Prostate gland (tissue), 2 donors: ENCODE measurements around the gene POMGNT2. TPM values are rescaled to one million over a fixed set of nuclear protein-coding genes. Genes with fewer than 3 reads are reported as not detected.

Source experiments
- DNase-seq: peaks from one replicate; pipeline ENCODE4 v3.0.0-alpha.2; 2019; ENCODE audit warnings: low spot score
- H3K27ac ChIP-seq, 2 donors: fragments of 200-600 bp; sonication (generic); 2 replicates each; pipeline ENCODE4 v1.5.1; 2017 to 2019
- H3K27me3 ChIP-seq: fragments of 200-600 bp; sonication (generic); replicated peaks from 2 replicates; pipeline ENCODE4 v1.5.1; 2019; ENCODE audit not compliant: insufficient read depth
- H3K36me3 ChIP-seq, 2 donors: fragments of 200-600 bp; sonication (generic); 1 replicate in 1 of 2; 2 replicates in 1 of 2; pipeline versions ENCODE4 v1.5.1 to v1.8.1; 2017 to 2019
- H3K4me1 ChIP-seq: fragments of 200-600 bp; sonication (generic); replicated peaks from 2 replicates; pipeline ENCODE4 v1.5.1; 2019
- H3K4me3 ChIP-seq, 2 donors: fragments of 200-600 bp; sonication (generic); 2 replicates each; pipeline ENCODE4 v1.5.1; 2017 to 2019
- H3K9me3 ChIP-seq: fragments of 200-600 bp; sonication (generic); 2 replicates; pipeline ENCODE4 v1.5.1; 2017
- POLR2A ChIP-seq: fragments of 450-650 bp; IDR thresholded peaks from one replicate; pipeline ENCODE4 v1.6.1; 2016; ENCODE audit warnings: antibody characterized with exemption, mild to moderate bottlenecking
- POLR2AphosphoS5 ChIP-seq: sonication (generic); formaldehyde crosslinking; IDR thresholded peaks from one replicate; pipeline ENCODE4 v1.6.1; 2017; ENCODE audit warnings: antibody characterized with exemption
- WGBS: methylation state at CpG from one replicate; pipeline ENCODE4 v1.1.5; 2018; 5-methylcytosine and 5-hydroxymethylcytosine counted together
- intact Hi-C: fragments of 100-400 bp; cut with DNase I; formaldehyde crosslinking; loops from one replicate; pipeline ENCODE4 v1.14.2; 2022
- total RNA-seq, 2 donors: library from RNA; depleted of rRNA; stranded (reverse); fragments of >200 nt; gene quantifications; one replicate each; pipeline ENCODE4 v1.1.0, GENCODE V29; 2016
- TF ChIP-seq, protein P1 (sequence below), 4 experiments: fragments of 200-600 bp in 2 of 4; fragments of 450-650 bp in 2 of 4; sonication (generic) in 2 of 4; IDR thresholded peaks; 1 replicate in 3 of 4; 2 replicates in 1 of 4; pipeline ENCODE4 v1.5.1; 2016 to 2019; ENCODE audit warnings: antibody characterized with exemption in 4 of 4, mild to moderate bottlenecking in 2 of 4, moderate library complexity in 2 of 4

POMGNT2 gene
- total RNA-seq, 2 donors from 2014 or later: 20.7 to 46.5 TPM

DNA sequence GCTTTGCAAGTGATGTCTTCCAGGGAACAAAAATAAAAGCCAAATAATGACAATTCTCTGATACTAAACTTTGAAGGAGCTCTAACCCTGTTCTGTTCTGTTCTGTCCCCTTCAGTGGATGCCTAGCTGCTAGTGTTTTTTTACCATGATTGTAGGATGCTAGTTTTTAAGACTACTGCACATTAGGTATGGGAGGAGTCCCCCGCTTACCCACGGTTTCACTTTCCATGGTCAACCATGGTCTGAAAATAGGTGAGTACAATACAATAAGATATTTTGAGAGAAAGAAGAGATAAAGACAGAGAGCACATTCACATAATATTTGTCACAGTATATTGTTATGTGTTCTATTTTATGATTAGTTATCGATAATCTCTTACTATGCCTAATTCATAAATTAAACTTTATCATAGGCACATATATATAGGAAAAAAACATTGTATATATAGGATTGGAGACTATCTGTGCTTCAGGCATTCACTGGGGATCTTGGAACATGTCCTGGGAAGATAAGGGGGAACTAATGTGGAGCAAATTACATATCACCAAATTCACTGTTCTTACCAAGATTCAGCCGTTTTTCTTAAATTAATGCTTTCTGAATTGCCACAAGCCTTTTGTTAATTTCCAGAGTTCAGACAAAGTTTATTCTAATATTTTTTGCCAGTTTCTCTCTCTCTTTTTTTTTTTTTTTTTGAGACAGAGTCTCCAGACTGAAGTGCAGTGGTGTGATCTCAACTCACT is 32.8 kb upstream of the POMGNT2 start:
- no peaks in the 10 kb centered on the region for H3K4me1 ChIP-seq
- H3K4me3 ChIP-seq: no peak overlapping the region
- no peaks in the 10 kb centered on the region for H3K36me3 ChIP-seq
- no peaks in the 10 kb centered on the region for H3K27me3 ChIP-seq
- intact Hi-C loops: no loop called here
- WGBS: 85% methylated on average over 4 of the region's 4 CpGs
- no peak for DNase-seq
- H3K27ac ChIP-seq: no peak overlapping the region
- TF ChIP-seq POLR2AphosphoS5 (no peak), POLR2A (no peak)
- TF ChIP-seq, protein P1, sequence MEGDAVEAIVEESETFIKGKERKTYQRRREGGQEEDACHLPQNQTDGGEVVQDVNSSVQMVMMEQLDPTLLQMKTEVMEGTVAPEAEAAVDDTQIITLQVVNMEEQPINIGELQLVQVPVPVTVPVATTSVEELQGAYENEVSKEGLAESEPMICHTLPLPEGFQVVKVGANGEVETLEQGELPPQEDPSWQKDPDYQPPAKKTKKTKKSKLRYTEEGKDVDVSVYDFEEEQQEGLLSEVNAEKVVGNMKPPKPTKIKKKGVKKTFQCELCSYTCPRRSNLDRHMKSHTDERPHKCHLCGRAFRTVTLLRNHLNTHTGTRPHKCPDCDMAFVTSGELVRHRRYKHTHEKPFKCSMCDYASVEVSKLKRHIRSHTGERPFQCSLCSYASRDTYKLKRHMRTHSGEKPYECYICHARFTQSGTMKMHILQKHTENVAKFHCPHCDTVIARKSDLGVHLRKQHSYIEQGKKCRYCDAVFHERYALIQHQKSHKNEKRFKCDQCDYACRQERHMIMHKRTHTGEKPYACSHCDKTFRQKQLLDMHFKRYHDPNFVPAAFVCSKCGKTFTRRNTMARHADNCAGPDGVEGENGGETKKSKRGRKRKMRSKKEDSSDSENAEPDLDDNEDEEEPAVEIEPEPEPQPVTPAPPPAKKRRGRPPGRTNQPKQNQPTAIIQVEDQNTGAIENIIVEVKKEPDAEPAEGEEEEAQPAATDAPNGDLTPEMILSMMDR (IDR thresholded peaks at IDR 0.05): no peak
- no peaks in the 10 kb centered on the region for H3K9me3 ChIP-seq

DNA sequence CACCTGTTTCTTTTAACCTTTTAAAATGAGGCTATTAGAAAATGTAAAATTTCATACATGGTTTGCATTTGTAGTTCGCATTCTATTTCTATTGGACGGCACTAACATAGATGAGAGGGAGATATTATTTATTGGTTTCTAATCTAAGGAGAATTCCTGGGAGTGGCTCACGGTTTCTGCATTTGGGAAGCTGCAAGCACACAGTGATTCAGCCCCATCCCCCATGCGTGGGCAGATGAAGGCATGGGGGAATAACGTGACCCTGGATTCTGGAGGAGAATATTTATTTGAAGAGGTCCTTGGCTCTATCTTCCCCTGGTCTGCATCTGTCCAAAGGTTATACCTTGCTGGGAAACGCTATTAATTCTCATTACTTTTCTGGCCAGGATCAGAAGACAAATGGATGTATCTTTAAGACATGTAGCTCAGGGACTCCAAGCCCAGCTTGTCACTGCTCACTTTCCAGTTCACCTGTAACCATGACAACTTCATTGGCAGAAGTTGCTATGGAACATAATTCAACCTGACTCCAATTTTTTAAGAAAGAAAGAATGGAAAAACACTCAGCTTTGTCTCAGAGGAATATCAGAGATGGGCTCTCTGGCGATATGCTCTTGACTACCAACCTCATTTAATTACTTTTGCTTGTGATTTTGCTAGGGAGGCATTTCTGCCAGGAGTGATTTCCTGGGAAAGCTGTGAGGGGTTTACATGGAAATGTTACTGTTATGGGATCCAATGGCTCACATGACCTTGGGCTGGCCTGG is 27.2 kb upstream of the POMGNT2 start:
- WGBS: 62% methylated on average over 7 of the region's 7 CpGs
- DNase-seq: no peak

DNA sequence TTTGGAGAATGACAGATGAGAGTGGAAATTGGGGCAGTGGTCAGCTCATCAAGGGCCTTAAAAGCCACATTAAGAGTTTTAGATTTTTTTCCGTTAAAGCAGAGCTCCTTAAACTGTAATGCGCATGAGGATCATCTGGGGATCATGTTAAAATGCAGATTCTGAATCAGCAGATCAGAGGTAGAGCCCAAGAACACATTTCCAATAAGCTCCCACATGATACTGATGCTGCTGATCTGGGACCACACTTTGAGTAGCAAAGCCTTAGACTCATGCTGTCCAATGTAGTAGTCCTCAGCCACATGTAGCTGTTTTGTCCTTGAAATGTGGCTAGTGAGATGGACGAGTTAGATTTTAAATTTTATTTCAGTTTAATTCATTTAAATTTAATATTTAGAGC is 26.3 kb upstream of the POMGNT2 start:
- Histone ChIP-seq H3K27me3 (no peaks in the 10 kb centered on the region), H3K27ac (no peak overlapping the region), H3K4me1 (no peaks in the 10 kb centered on the region), H3K9me3 (no peaks in the 10 kb centered on the region), H3K36me3 (no peaks in the 10 kb centered on the region), H3K4me3 (no peak overlapping the region)
- WGBS: 92% methylated on average over 3 of the region's 3 CpGs
- DNase-seq: no peak
- TF ChIP-seq POLR2A (no peak), POLR2AphosphoS5 (no peak)
- TF ChIP-seq, protein P1 (IDR thresholded peaks at IDR 0.05): no peak
- intact Hi-C loops: no loop called here

More for the DNA sequence above, 27.2 kb upstream of the POMGNT2 start:
- intact Hi-C loops: no loop called here
- TF ChIP-seq, protein P1 (IDR thresholded peaks at IDR 0.05): no peak
- TF ChIP-seq POLR2A (no peak), POLR2AphosphoS5 (no peak)
- Histone ChIP-seq H3K36me3 (no peaks in the 10 kb centered on the region), H3K9me3 (no peaks in the 10 kb centered on the region), H3K27me3 (no peaks in the 10 kb centered on the region), H3K27ac (no peak overlapping the region), H3K4me3 (no peak overlapping the region), H3K4me1 (no peaks in the 10 kb centered on the region)

DNA sequence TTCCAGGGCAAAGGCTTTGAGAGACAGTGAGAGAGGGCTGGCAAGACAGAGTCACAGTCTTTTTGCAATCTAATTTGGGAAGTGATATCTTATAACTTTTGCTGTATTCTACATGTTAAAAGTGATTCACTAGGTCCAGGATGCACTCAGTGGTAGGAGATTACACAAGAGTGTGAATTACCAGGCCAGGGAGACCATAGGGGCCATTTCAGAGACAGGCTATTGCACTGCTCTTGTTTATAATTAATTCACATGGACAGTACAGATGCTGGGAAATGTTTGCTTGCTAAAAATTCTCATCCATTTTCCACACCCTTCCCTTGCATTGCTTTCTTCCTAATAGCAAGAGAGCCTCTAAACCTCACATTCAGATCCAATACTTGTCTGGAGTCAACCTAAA is 22.6 kb upstream of the POMGNT2 start:
- no peaks in the 10 kb centered on the region for H3K27me3 ChIP-seq
- intact Hi-C loops: no loop called here
- H3K4me1 ChIP-seq: no peaks in the 10 kb centered on the region
- no peak overlapping the region for H3K27ac ChIP-seq
- no peaks in the 10 kb centered on the region for H3K9me3 ChIP-seq
- DNase-seq: no peak
- TF ChIP-seq POLR2AphosphoS5 (no peak), POLR2A (no peak)
- TF ChIP-seq, protein P1 (IDR thresholded peaks at IDR 0.05): no peak
- H3K36me3 ChIP-seq: no peaks in the 10 kb centered on the region
- no peak overlapping the region for H3K4me3 ChIP-seq

DNA sequence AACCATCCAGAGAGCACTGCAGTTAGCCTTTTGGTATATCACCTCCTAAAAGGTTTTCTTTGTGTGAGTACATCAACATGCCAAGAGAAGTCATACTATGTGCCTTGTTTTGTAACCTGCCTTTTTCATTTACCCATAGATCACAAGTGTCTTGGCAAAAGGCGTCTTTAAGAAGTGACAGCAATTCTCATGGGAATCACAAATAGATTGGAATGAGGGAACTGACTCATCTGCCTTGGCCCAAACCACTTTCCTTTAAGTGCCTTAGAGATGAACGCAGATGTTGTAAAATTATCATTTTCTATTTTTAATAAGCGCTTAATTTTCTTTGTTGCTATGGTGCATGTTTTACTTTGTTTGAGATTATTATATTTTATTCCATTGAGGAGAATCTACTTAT is 20.7 kb upstream of the POMGNT2 start:
- no peak overlapping the region for H3K27ac ChIP-seq
- no peaks in the 10 kb centered on the region for H3K9me3 ChIP-seq
- H3K4me3 ChIP-seq: no peak overlapping the region
- no peak for DNase-seq
- WGBS: 78% methylated on average over 3 of the region's 3 CpGs
- TF ChIP-seq POLR2AphosphoS5 (no peak), POLR2A (no peak)
- TF ChIP-seq, protein P1 (IDR thresholded peaks at IDR 0.05): no peak
- intact Hi-C loops: no loop called here
- H3K4me1 ChIP-seq: no peaks in the 10 kb centered on the region
- no peaks in the 10 kb centered on the region for H3K27me3 ChIP-seq
- no peaks in the 10 kb centered on the region for H3K36me3 ChIP-seq
